ENCODE results near the gene FNIP2. TPM values are rescaled to one million over a fixed set of nuclear protein-coding genes. Genes with fewer than 3 reads are reported as not detected.
"Not testable (repeated sequence)": the region's sequence is repeated elsewhere in the genome, so short reads cannot be mapped to it uniquely, and the experiment has no call there.

FNIP2 gene
- total RNA-seq, 1 donor from 2014 or later, result 30.5 TPM

DNA sequence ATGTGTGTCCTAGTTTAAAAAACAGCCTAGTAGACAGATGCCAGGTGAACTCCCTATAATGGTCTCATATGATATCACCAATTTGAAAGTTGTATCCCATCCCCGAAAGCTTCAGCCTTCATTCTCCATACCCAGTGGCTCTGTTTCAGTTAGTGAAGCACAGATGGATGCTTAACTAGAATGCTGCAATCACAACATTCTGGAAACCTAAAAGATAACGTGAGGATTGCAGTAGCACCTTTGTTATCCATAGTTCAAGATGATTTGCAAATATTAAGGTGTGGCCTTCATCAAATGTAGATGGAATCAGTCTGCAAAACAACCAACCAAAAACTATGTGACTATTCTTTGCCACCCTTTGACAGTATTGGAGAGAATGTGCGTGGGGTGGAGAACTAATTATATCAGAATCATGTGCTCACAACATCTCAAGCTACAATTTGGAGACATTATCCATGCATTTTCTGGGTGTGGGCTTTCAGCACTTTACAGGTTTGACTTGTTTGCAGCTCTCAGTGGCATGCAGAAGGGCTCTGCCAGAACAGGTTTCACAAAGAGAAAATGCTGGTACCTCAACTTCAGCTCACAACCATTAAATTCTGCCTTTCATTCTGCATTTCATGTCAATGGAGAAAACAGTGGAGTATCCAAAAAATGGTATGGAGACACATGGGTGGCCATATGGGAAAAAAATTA lies 27.4 kb upstream of the FNIP2 start:
- Mint-ChIP-seq H3K27me3 (ENCODE audit: low read depth) (no peaks in the 10 kb centered on the region), H3K4me1 (no peaks in the 10 kb centered on the region), H3K36me3 (ENCODE audit: low read depth) (no peaks in the 10 kb centered on the region), H3K4me3 (no peak overlapping the region), H3K27ac (ENCODE audit: unreplicated experiment) (no peak overlapping the region), H3K9me3 (no peaks in the 10 kb centered on the region)
- TF ChIP-seq, protein P1, sequence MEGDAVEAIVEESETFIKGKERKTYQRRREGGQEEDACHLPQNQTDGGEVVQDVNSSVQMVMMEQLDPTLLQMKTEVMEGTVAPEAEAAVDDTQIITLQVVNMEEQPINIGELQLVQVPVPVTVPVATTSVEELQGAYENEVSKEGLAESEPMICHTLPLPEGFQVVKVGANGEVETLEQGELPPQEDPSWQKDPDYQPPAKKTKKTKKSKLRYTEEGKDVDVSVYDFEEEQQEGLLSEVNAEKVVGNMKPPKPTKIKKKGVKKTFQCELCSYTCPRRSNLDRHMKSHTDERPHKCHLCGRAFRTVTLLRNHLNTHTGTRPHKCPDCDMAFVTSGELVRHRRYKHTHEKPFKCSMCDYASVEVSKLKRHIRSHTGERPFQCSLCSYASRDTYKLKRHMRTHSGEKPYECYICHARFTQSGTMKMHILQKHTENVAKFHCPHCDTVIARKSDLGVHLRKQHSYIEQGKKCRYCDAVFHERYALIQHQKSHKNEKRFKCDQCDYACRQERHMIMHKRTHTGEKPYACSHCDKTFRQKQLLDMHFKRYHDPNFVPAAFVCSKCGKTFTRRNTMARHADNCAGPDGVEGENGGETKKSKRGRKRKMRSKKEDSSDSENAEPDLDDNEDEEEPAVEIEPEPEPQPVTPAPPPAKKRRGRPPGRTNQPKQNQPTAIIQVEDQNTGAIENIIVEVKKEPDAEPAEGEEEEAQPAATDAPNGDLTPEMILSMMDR (conservative IDR thresholded peaks at IDR 0.05), result no peak
- DNase-seq (ENCODE audit: low read depth, low spot score), result no peak

DNA sequence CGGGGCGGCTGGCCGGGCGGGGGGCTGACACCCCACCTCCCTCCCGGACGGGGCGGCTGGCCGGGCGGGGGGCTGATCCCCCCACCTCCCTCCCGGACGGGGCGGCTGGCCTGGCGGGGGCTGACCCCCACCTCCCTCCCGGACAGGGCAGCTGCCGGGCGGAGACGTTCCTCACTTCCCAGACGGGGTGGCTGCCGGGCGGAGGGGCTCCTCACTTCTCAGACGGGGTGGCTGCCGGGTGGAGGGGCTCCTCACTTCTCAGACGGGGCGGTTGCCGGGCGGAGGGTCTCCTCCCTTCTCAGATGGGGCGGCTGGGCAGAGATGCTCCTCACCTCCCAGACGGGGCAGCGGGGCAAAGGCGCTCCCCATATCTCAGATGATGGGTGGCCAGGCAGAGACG lies 22.3 kb upstream of the FNIP2 start:
- H3K36me3 Mint-ChIP-seq (ENCODE audit: low read depth); H3K27ac Mint-ChIP-seq (ENCODE audit: unreplicated experiment); H3K4me1 Mint-ChIP-seq; DNase-seq (ENCODE audit: low read depth, low spot score); H3K9me3 Mint-ChIP-seq; H3K27me3 Mint-ChIP-seq (ENCODE audit: low read depth); H3K4me3 Mint-ChIP-seq: not testable (repeated sequence)

DNA sequence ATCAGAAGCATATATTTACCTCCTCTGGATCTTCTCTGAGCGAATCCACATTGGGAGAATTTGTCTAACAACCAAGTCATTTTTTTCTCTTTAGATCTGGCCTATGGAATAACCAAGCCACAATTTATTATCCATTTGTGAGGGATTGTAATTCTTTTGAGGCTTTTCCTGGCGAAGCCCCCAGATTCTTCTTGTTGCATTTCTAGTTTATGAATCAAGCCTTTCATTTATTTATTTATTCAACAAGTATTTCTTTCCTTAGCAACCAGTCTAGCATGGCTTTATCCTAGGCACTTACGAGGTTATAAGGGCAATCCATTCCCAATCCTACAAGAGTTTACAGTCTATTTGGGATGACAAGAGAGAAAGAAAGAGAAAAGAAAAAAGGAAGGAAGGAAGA lies 18.4 kb upstream of the FNIP2 start:
- Mint-ChIP-seq H3K27me3 (ENCODE audit: low read depth) (no peaks in the 10 kb centered on the region), H3K27ac (ENCODE audit: unreplicated experiment) (no peak overlapping the region), H3K4me1 (no peaks in the 10 kb centered on the region), H3K4me3 (no peak overlapping the region), H3K9me3 (peaks cover 4% of the 10 kb centered on the region), H3K36me3 (ENCODE audit: low read depth) (no peaks in the 10 kb centered on the region)
- TF ChIP-seq, protein P1 (conservative IDR thresholded peaks at IDR 0.05), result no peak
- no peak for DNase-seq (ENCODE audit: low read depth, low spot score)

DNA sequence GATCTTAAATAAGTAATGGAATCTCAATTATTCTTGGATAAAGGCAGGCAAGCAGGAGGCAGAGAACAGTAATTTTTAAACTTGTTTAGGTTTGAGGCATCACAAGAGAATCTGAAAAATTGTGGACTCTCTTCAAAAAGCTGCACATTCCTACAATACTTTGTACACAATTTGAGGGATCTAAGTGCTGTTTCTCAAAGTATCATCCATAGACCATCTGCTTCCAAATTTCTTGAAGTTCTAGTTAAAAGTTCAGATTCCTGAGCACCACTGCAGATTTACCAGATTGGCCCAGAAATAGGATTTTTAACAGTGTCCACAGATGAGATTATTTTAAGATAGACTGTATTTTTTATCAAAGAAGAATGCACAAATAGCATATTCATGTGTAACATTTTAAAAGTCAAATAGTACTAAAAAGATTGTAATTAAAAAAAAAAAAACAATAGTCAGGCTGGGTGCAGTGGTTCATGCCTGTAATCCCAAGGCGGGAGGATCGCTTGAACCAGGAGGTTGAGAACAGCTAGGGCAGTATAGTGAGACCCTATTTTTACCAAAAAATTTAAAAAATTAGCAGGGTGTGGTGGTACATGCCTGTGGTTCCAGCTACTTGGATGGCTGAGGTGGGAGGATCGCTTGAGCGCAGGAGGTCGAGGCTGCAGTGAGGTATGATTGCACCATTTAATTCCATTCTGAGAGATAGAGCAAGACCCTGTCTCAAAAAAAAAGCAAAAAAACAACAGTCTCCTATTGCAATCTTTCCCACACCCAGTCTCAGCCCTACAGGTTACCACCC lies 14.2 kb upstream of the FNIP2 start:
- no peak for DNase-seq (ENCODE audit: low read depth, low spot score)
- Mint-ChIP-seq H3K4me3 (no peak overlapping the region), H3K27me3 (ENCODE audit: low read depth) (no peaks in the 10 kb centered on the region), H3K27ac (ENCODE audit: unreplicated experiment) (no peak overlapping the region), H3K36me3 (ENCODE audit: low read depth) (no peaks in the 10 kb centered on the region), H3K4me1 (no peaks in the 10 kb centered on the region), H3K9me3 (peaks cover 6% of the 10 kb centered on the region)
- TF ChIP-seq, protein P1 (conservative IDR thresholded peaks at IDR 0.05), result no peak

DNA sequence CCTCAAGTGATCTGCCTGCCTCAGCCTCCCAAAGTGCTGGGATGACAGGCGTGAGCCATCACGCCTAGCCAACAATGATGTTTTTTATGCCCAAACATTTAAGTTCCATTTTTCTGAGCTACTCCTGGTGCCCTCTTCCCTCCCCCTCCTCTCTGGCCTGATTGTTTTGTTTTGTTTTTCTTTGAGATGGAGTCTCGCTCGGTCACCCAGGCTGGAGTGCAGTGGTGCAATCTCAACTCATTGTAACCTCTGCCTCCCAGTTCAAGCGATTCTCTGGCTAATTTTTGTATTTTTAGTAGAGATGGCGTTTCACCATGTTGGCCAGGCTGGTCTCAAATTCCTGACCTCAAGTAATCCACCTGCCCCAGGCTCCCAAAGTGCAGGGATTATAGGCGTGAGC lies 13.0 kb upstream of the FNIP2 start:
- H3K4me3 Mint-ChIP-seq; H3K27me3 Mint-ChIP-seq (ENCODE audit: low read depth); H3K27ac Mint-ChIP-seq (ENCODE audit: unreplicated experiment); H3K9me3 Mint-ChIP-seq; H3K4me1 Mint-ChIP-seq; H3K36me3 Mint-ChIP-seq (ENCODE audit: low read depth); DNase-seq (ENCODE audit: low read depth, low spot score): not testable (repeated sequence)

DNA sequence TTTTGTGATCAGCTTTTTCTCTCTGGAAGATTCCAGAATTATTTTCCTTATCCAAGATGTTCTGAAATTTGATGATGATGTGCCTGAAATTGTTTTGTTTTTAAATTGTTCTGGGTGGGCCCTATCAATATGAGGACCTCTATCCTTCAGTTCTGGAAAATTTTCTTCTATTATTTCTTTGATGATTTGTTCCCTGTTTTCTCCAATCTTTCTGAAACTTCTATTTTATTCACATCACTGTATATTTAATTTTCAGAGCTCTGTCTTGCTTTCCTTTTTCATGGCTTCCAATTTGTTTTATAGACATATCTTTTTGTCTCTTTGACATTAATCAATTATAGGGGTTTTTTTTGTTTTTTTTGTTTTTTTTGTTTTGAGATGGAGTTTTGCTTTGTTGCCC lies 12.2 kb upstream of the FNIP2 start:
- Mint-ChIP-seq H3K27ac (ENCODE audit: unreplicated experiment) (no peak overlapping the region), H3K27me3 (ENCODE audit: low read depth) (no peaks in the 10 kb centered on the region), H3K36me3 (ENCODE audit: low read depth) (no peaks in the 10 kb centered on the region), H3K9me3 (peaks cover 6% of the 10 kb centered on the region), H3K4me3 (no peak overlapping the region), H3K4me1 (no peaks in the 10 kb centered on the region)
- TF ChIP-seq, protein P1 (conservative IDR thresholded peaks at IDR 0.05), result no peak
- DNase-seq (ENCODE audit: low read depth, low spot score), result no peak
